ENCODE data around the gene PAX8.

Gene PAX8

GRCh38 chr2:113169586-113169985 is 109.1 kb downstream of the PAX8 start:
- no peak for DNase-seq (ENCODE audit: low read depth, low spot score)

DNA sequence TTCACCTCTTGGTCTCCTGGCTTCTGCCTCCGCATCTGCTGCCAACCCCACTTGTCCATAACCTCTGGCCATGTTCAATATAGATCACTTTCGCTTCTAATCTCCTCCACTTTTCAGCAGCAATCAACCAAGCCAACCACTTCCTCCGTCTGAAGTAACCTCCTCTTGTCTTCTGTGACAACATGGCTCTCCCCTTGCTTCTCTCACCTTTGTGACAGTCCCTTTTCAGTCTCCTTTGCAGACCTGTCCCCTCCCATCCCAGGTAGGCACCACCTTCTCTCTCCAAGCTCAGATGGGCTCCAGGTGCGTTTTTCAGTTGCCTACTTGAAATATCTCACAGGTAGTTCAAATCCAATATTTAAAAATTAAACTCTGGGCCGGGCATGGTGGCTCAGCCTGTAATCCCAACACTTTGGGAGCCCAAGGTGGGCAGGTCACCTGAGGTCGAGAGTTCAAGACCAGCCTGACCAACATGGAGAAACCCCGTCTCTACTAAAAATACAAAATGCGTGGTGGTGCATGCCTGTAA is 109.7 kb downstream of the PAX8 start:
- DNase-seq (ENCODE audit: low read depth, low spot score): no peak

GRCh38 chr2:113167962-113168340 is 110.8 kb downstream of the PAX8 start:
- no peak for DNase-seq (ENCODE audit: low read depth, low spot score)

- DNase-seq (ENCODE audit: low read depth, low spot score): no peak
Measured at GRCh38 chr2:113167115-113167932, 111.4 kb downstream of the PAX8 start.

DNA sequence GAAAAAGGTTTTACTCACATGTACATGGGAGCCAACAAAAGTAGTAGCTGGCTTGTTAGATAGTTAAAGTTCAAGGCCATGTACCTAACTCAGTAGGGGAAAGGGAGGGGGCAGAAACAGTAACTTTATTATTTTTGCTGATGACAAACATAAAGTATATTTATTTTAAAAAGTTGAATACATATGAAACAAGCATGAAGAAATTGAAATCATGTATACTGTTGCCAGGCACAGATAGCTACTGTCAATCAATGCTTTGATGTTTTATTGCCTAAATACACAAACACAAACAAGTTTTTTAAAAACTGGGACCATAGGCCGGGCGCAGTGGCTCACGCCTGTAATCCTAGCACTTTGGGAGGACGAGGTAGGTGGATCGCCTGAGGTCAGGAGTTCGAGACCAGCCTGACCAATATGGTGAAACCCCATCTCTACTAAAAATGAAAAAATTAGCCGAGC is 112.5 kb downstream of the PAX8 start:
- no peak for DNase-seq (ENCODE audit: low read depth, low spot score)

Data from iPS DF 19.7 (cell line).